ENCODE results near the gene CALU. TPM values are rescaled to one million over a fixed set of nuclear protein-coding genes. Genes with fewer than 3 reads are reported as not detected.

Gene CALU
- total and polyA plus RNA-seq, 4 donors, result 86.8 to 199 (median 108) TPM

DNA sequence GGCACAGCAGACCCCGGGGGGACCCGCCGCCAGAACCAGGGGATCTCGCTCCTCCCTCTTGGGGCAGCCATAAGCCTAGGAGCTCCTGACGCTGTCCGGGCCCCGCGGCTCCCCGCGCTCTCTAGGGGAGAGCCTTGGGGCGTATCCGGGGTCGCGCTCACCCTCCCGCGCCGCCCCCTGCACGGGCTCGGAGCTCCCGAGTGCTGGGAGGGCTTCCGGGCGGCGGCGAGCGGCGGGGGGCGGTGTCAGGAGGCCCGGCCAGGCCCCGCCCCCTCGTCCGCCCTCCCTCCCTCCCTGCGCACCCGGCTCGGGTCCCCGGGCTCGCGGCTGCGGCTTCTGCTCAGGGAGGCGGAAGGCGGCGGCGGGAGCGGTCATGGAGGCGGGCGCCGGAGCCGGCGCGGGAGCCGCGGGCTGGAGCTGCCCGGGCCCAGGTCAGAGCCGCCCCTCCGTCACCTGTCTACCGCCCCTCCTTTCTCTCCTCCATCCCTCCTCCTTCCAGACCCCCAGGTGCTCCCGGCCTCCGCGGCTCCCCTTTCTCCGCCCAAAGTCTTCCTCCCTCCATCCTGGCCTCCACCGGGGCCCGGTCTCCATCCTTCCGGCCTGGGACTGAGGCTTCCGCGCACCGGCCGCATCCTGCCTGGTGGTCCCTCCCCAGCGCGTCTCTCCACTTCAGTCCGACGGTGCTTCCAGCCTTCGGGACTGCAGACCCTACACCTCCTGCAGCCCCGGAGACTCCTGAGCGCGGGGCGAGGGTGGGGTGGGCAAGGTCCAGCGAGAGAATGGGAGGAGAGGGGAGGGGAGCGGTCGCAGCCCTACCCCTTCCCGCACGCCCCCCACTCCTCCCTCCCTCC lies 52.2 kb downstream of the CALU start, which contains the start of gene CCDC136:
Gene CCDC136 (plus strand): TSS at position 848 of the 851 bp plus-strand sequence. CDS start 444 bp downstream, outside the sequence.
- Histone ChIP-seq H3K4me3 (ENCODE audit: low read depth, low read length) (peak within 1 kb of the TSS; percentile 77), H3K4me1 (ENCODE audit: control insufficient read depth, insufficient read depth, low read length) (peaks cover 47% of the 10 kb centered on the region), H3K9me3 (ENCODE audit: control insufficient read depth, insufficient read depth, low read length) (no peaks in the 10 kb centered on the region), H3K27ac (ENCODE audit: low read depth, low read length) (peak within 1 kb of the TSS; percentile 64), H3K36me3 (ENCODE audit: control insufficient read depth, insufficient read depth, low read length) (peaks cover 24% of the 10 kb centered on the region), H3K27me3 (ENCODE audit: control insufficient read depth, insufficient read depth, low read length) (no peaks in the 10 kb centered on the region)
- peak in 3 of 6 donors; percentile 43 to 89 (median 88) for DNase-seq (ENCODE audit: low read depth in 4 of 6, low spot score in 6 of 6)
- WGBS (ENCODE audit: insufficient coverage), result under 1% methylated on average over 67 of the region's 80 CpGs

DNA sequence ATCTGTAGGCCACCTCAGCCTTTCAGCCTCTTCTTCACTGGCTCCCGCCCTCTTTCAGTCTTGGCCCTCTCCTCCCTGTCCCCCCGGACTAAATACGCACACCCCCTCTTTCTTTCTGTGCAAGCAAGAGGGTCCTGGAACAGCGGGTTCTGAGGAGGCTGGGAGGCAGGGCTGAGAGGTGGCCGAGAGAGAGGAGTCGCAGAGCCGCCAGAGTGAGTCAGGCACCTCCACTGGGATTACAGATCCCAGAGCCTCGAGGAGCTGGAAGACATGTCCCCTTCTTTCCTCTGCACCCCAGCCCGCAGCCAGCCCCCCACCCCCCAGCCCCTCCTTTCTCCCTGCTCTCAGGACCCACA lies 52.8 kb downstream of the CALU start:
- peak in 3 of 6 donors; percentile 15 to 61 (median 52) for DNase-seq (ENCODE audit: low read depth in 4 of 6, low spot score in 6 of 6)
- Histone ChIP-seq H3K36me3 (ENCODE audit: control insufficient read depth, insufficient read depth, low read length) (peaks cover 24% of the 10 kb centered on the region), H3K27ac (ENCODE audit: low read depth, low read length) (peak overlapping the region; percentile 64)

DNA sequence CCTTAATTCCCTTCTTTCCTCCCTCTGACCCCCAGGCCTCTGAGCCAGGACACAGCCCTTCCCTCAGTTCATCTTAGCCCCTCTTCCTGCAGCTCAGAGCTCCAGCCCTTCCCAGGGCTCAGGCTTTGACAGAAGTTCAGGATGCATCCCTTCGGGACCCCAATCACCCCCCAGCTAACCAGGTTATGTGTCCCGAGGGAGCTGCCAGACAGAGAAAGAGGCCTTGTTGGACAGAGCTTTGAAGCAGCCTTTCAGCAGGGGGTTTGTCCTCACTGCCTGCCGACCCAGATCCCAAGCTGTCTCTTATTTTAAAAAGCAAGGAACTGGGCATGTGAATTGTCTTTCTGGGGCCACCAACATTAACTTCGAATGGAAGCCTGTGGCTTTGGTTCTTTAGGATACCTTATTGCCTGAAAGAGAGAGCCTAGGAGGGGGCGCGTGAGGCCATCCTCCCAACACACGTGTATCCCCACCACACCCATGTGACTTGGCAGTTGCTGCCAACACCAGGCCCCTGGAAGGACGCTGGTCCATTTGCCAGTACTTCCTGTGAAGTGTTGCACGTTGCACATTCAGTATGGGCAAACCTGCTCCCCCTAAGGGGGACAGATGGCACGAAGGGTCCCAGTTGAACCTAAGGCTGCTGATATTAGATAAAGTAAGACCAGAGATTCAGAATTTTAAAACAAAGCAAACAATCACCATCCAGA lies 53.5 kb downstream of the CALU start:
- peaks cover 26% of the 10 kb centered on the region for H3K36me3 ChIP-seq (ENCODE audit: control insufficient read depth, insufficient read depth, low read length)
- peaks cover 47% of the 10 kb centered on the region for H3K4me1 ChIP-seq (ENCODE audit: control insufficient read depth, insufficient read depth, low read length)
- no peaks in the 10 kb centered on the region for H3K9me3 ChIP-seq (ENCODE audit: control insufficient read depth, insufficient read depth, low read length)
- H3K27ac ChIP-seq (ENCODE audit: low read depth, low read length), result peak overlapping the region; percentile 58
- peak overlapping the region; percentile 77 for H3K4me3 ChIP-seq (ENCODE audit: low read depth, low read length)
- DNase-seq (ENCODE audit: low read depth in 4 of 6, low spot score in 6 of 6), result peak in 3 of 6 donors; percentile 15 to 61 (median 45)
- H3K27me3 ChIP-seq (ENCODE audit: control insufficient read depth, insufficient read depth, low read length), result no peaks in the 10 kb centered on the region
- 15% methylated on average over 4 of the region's 10 CpGs for WGBS (ENCODE audit: insufficient coverage)

More for the DNA sequence above, 52.8 kb downstream of the CALU start:
- Histone ChIP-seq H3K4me3 (ENCODE audit: low read depth, low read length) (peak overlapping the region; percentile 77), H3K27me3 (ENCODE audit: control insufficient read depth, insufficient read depth, low read length) (no peaks in the 10 kb centered on the region), H3K4me1 (ENCODE audit: control insufficient read depth, insufficient read depth, low read length) (peaks cover 47% of the 10 kb centered on the region), H3K9me3 (ENCODE audit: control insufficient read depth, insufficient read depth, low read length) (no peaks in the 10 kb centered on the region)
- WGBS (ENCODE audit: insufficient coverage), result 0% methylated on average over 3 of the region's 9 CpGs

DNA sequence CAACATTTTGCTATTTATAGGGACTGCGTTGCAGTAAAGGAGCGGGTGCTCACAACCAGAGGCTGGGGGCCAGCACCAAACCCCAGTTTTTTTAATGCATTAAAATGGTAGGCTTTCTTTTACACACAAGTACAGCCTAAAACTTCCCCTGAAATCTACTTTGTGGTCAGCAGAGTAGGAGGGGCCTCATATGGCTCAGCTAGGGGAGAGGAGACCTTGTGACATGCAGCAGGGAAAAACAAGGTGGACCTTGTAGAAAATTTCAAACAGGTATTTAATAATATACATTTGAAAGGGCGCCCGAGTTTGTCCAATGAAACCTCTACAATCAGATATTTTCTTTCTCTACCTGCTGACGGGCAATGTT lies 54.0 kb downstream of the CALU start:
- no peaks in the 10 kb centered on the region for H3K9me3 ChIP-seq (ENCODE audit: control insufficient read depth, insufficient read depth, low read length)
- no peak overlapping the region for H3K4me3 ChIP-seq (ENCODE audit: low read depth, low read length)
- H3K27me3 ChIP-seq (ENCODE audit: control insufficient read depth, insufficient read depth, low read length), result no peaks in the 10 kb centered on the region
- WGBS (ENCODE audit: insufficient coverage), result no CpG with 5 or more reads among the region's 5 CpGs
- H3K27ac ChIP-seq (ENCODE audit: low read depth, low read length), result no peak overlapping the region
- no peak for DNase-seq (ENCODE audit: low read depth in 4 of 6, low spot score in 6 of 6)
- peaks cover 47% of the 10 kb centered on the region for H3K4me1 ChIP-seq (ENCODE audit: control insufficient read depth, insufficient read depth, low read length)
- H3K36me3 ChIP-seq (ENCODE audit: control insufficient read depth, insufficient read depth, low read length), result peaks cover 27% of the 10 kb centered on the region

DNA sequence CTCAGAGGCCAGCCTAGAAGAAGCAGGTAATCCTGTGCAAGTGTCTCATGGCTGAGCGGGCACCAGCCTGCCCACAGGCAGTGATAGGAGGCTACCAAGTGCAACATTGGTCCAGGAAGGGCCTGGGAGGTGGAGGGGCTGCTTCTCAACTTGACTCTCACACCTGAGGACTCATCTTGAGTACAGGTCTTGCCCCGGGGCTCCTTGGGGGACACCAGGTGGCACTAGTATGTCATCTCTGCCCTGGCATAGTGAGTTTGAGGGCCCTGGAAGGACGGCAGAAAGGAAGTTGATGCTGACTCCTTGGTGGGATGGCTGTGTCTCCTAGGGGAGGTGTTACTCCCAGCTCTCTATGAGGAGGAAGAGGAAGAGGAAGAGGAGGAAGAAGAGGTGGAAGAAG lies 54.9 kb downstream of the CALU start:
- 78% methylated on average over 3 of the region's 3 CpGs for WGBS (ENCODE audit: insufficient coverage)
- Histone ChIP-seq H3K9me3 (ENCODE audit: control insufficient read depth, insufficient read depth, low read length) (no peaks in the 10 kb centered on the region), H3K4me3 (ENCODE audit: low read depth, low read length) (no peak overlapping the region), H3K27ac (ENCODE audit: low read depth, low read length) (peak overlapping the region; percentile 6), H3K4me1 (ENCODE audit: control insufficient read depth, insufficient read depth, low read length) (peaks cover 47% of the 10 kb centered on the region), H3K27me3 (ENCODE audit: control insufficient read depth, insufficient read depth, low read length) (no peaks in the 10 kb centered on the region), H3K36me3 (ENCODE audit: control insufficient read depth, insufficient read depth, low read length) (peaks cover 31% of the 10 kb centered on the region)
- DNase-seq (ENCODE audit: low read depth in 4 of 6, low spot score in 6 of 6), result no peak

DNA sequence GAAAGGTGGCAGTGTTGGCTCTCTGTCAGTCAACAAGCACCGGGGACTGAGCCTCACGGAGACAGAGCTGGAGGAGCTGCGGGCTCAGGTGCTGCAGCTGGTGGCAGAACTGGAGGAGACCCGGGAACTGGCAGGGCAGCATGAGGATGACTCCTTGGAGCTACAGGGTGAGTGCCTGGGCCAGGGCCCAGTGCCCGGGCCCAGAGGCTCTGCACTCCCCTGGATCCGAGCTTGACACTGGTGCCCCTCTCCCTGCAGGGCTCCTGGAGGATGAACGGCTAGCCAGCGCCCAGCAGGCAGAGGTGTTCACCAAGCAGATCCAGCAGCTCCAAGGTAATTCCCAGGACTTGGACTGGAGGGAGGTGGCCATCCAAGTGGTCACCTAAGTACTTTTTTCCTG lies 55.3 kb downstream of the CALU start:
- Histone ChIP-seq H3K36me3 (ENCODE audit: control insufficient read depth, insufficient read depth, low read length) (peaks cover 31% of the 10 kb centered on the region), H3K4me3 (ENCODE audit: low read depth, low read length) (no peak overlapping the region), H3K27ac (ENCODE audit: low read depth, low read length) (peak overlapping the region; percentile 6), H3K9me3 (ENCODE audit: control insufficient read depth, insufficient read depth, low read length) (no peaks in the 10 kb centered on the region), H3K4me1 (ENCODE audit: control insufficient read depth, insufficient read depth, low read length) (peaks cover 47% of the 10 kb centered on the region), H3K27me3 (ENCODE audit: control insufficient read depth, insufficient read depth, low read length) (no peaks in the 10 kb centered on the region)
- 87% methylated on average over 8 of the region's 8 CpGs for WGBS (ENCODE audit: insufficient coverage)
- no peak for DNase-seq (ENCODE audit: low read depth in 4 of 6, low spot score in 6 of 6)

DNA sequence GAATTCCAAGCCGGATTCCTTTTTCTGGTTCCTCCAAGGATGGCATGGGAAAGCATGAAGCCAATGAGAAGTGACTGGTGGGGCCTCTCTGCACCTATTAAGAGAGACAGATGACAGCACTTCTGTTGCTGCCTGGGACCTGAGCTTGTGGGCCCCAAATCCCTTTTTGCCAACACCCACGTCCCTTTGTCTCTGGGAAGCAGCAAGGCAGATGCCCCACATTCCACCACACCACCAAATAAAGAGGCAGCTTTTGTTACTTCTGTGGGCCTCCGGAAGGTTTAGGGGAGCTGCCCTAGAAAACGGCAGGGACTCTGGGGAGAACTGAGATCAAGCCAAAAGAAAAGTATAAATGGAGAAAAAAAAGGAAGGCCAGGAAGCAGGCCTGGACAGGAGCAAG lies 56.0 kb downstream of the CALU start:
- Histone ChIP-seq H3K9me3 (ENCODE audit: control insufficient read depth, insufficient read depth, low read length) (no peaks in the 10 kb centered on the region), H3K27ac (ENCODE audit: low read depth, low read length) (no peak overlapping the region), H3K36me3 (ENCODE audit: control insufficient read depth, insufficient read depth, low read length) (peaks cover 31% of the 10 kb centered on the region), H3K27me3 (ENCODE audit: control insufficient read depth, insufficient read depth, low read length) (no peaks in the 10 kb centered on the region), H3K4me1 (ENCODE audit: control insufficient read depth, insufficient read depth, low read length) (peaks cover 47% of the 10 kb centered on the region), H3K4me3 (ENCODE audit: low read depth, low read length) (no peak overlapping the region)
- DNase-seq (ENCODE audit: low read depth in 4 of 6, low spot score in 6 of 6), result no peak
- 71% methylated on average over 4 of the region's 4 CpGs for WGBS (ENCODE audit: insufficient coverage)

DNA sequence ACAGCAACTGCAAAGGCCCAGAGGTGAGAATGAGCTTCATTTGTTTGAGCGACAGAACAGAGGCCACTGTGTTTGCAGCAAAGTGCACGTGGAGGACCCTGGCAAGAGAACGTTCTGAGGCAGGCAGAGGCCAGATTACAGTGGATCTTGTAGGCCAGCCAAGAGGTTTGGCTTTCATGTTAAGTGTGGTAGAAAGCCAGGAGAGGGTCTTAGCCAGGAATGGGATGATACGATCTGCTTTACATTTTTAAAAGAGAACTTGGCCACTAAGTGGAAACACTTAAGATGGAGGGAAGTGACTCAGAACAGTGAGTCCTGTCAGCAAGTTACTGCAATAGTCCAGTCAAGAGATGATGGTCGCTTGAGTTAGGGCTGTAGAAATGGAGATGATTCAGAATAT lies 57.2 kb downstream of the CALU start:
- Histone ChIP-seq H3K4me1 (ENCODE audit: control insufficient read depth, insufficient read depth, low read length) (peaks cover 41% of the 10 kb centered on the region), H3K27ac (ENCODE audit: low read depth, low read length) (peak overlapping the region; percentile 25), H3K36me3 (ENCODE audit: control insufficient read depth, insufficient read depth, low read length) (peaks cover 37% of the 10 kb centered on the region), H3K9me3 (ENCODE audit: control insufficient read depth, insufficient read depth, low read length) (no peaks in the 10 kb centered on the region), H3K27me3 (ENCODE audit: control insufficient read depth, insufficient read depth, low read length) (no peaks in the 10 kb centered on the region), H3K4me3 (ENCODE audit: low read depth, low read length) (no peak overlapping the region)
- 36% methylated on average over 3 of the region's 5 CpGs for WGBS (ENCODE audit: insufficient coverage)
- DNase-seq (ENCODE audit: low read depth in 4 of 6, low spot score in 6 of 6), result peak in 2 of 6 donors; percentile 19 to 72

DNA sequence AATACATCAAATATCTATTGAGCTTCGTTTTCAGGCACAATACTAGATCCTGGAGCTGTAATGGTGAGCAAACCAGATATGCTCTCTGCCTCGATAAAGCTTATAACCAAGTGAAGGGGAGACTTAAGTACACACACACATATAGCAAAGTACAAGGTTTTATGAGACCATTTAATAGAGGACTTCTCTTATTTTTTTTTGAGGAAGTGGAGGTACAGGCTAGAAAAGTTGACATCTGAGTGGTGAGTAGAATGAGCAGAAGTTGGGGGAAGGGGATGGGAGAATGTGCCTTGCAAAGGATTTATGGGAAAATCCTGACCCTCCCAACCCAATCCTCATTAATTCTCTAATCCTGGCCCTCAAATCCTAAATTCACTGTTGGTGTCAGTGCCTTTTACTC lies 60.3 kb downstream of the CALU start:
- H3K27ac ChIP-seq (ENCODE audit: low read depth, low read length), result no peak overlapping the region
- no peaks in the 10 kb centered on the region for H3K9me3 ChIP-seq (ENCODE audit: control insufficient read depth, insufficient read depth, low read length)
- H3K36me3 ChIP-seq (ENCODE audit: control insufficient read depth, insufficient read depth, low read length), result peaks cover 37% of the 10 kb centered on the region
- H3K4me1 ChIP-seq (ENCODE audit: control insufficient read depth, insufficient read depth, low read length), result peaks cover 19% of the 10 kb centered on the region
- DNase-seq (ENCODE audit: low read depth in 4 of 6, low spot score in 6 of 6), result no peak
- no CpG with 5 or more reads among the region's 2 CpGs for WGBS (ENCODE audit: insufficient coverage)
- no peaks in the 10 kb centered on the region for H3K27me3 ChIP-seq (ENCODE audit: control insufficient read depth, insufficient read depth, low read length)
- no peak overlapping the region for H3K4me3 ChIP-seq (ENCODE audit: low read depth, low read length)

Measured in spinal cord (tissue), 10 donors.